Esophagus mucosa (tissue), 1 donor: ENCODE results near the gene STON2. TPM values are rescaled to one million over a fixed set of nuclear protein-coding genes. Genes with fewer than 3 reads are reported as not detected.

Experiments
- ATAC-seq: fragments of 200-7000 bp; cut with Tn5 transposase; one replicate; pipeline ENCODE4 v1.9.1; 2020
- total RNA-seq: library from RNA; stranded (reverse); gene quantifications from one replicate; pipeline ENCODE4 v1.2.4, GENCODE V29; 2023
- donor health status: DM: yes; HTN: yes; CAD: no.

Gene STON2
- total RNA-seq, 1 donor from 2014 or later, result 54.0 TPM

DNA sequence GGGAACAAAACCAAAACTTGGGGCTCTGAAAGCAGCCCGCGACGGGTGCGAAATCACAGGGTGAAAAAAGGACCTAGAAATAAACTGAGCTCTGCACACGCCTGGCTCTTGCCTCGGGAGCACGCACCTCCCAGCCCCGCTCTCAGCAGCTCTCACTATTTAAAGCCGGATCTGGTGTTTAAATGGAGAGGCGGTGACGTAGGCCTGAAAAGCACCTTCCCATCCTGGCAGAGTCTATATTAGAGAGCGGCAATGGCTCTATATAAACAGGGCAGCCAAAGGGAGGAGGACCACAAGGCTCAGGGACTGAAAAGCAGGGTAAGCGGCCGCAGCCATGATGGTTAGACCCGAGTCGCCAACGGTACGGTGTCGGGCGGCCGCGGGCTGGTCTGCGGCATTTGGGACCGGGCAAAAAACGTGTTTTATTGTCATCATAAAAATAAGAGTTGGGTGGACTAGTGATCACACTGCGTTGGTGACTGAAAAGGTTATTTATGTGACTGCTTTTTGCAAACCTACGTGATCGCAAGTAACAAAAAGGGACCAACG, 180.8 kb downstream of the STON2 start:
- peak; percentile 83 for ATAC-seq

DNA sequence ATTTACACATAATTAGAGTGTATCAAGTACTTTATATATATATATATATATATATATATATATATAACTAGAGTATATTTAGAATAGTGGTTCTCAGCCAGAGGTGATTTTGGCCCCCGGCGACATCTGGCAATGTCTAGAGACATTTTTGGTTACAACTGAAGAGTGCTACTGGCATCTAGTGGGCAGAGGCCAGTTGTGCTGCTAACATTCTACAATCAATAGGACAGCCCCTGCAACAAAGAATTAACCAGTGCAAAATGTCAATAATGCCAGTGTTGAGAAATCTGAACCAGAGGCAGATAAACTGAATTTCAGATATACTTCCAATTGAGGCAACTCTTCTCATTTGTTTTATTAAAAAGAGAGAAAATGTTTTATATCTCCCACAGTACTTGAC, 188.3 kb downstream of the STON2 start:
- no peak for ATAC-seq

Other genes with a start within 250 kb of the STON2 start
- gene GTF2A1, start 179.4 kb downstream of the STON2 start, total RNA-seq, result 21.7 TPM
- gene SEL1L, start 133.5 kb upstream of the STON2 start, total RNA-seq, result 33.0 TPM